ENCODE results near the gene ARID1B. TPM values are rescaled to one million over a fixed set of nuclear protein-coding genes. Genes with fewer than 3 reads are reported as not detected.

Gene ARID1B
- total RNA-seq, 1 experiment from 2014 or later, result 35.6 TPM

GRCh38 chr6:156833755-156834154 lies 56.6 kb downstream of the ARID1B start:
- H3K79me2 ChIP-seq (ENCODE audit: insufficient read depth, low read length), result peaks cover 48% of the 10 kb centered on the region
- no TSS peak for BruUV-seq (replicated peaks)

GRCh38 chr6:156839129-156839528 lies 62.0 kb downstream of the ARID1B start:
- Histone ChIP-seq H3K9ac (ENCODE audit: low read length) (no peak overlapping the region), H2AFZ (ENCODE audit: low read depth, low read length, poor library complexity, severe bottlenecking) (no peak overlapping the region), H4K20me1 (ENCODE audit: insufficient read depth) (no peaks in the 10 kb centered on the region), H3K27ac (ENCODE audit: low read depth, low read length) (no peak overlapping the region), H3K79me2 (ENCODE audit: insufficient read depth, low read length) (peaks cover 59% of the 10 kb centered on the region), H3K9me2 (ENCODE audit: insufficient read depth) (no peaks in the 10 kb centered on the region), H3K4me1 (ENCODE audit: control insufficient read depth in 1 of 2, insufficient read depth in 2 of 2, low read length in 2 of 2) (no peaks in the 10 kb centered on the region), H3K36me3 (ENCODE audit: control insufficient read depth in 1 of 2, insufficient read depth in 2 of 2, low read length in 2 of 2) (no peaks in the 10 kb centered on the region), H3K4me3 (replicated peaks in 1 of 2; ENCODE audit: low read depth in 1 of 2, low read length in 2 of 2) (no peak overlapping the region), H3K27me3 (ENCODE audit: insufficient read depth, low read length) (no peaks in the 10 kb centered on the region), H3K4me2 (ENCODE audit: low read length) (no peak overlapping the region), H3K9me3 (ENCODE audit: control insufficient read depth in 1 of 2, insufficient read depth in 1 of 2, low read depth in 1 of 2, low read length in 2 of 2) (no peaks in the 10 kb centered on the region)
- ATAC-seq (no peak), DNase-seq (ENCODE audit: low read depth, low spot score) (no peak)
- CTCF ChIA-PET, result no interaction called here
- intact Hi-C loops (cut with micrococcal nuclease), result no loop called here
- RAD21 ChIA-PET (ENCODE audit: low non-redundant PET in 1 of 2, low total read pairs in 2 of 2, uncharacterized antibody in 2 of 2, unreplicated experiment in 2 of 2), result no interaction called here
- TF ChIP-seq SRF (IDR thresholded peaks at IDR 0.05; ENCODE audit: low read depth) (no peak), ELF1 (IDR thresholded peaks at IDR 0.05; ENCODE audit: borderline replicate concordance, low read depth) (no peak)
- no TSS peak for BruUV-seq (replicated peaks)
- POLR2A ChIA-PET, result no interaction called here

More at GRCh38 chr6:156833755-156834154, 56.6 kb downstream of the ARID1B start:
- Histone ChIP-seq H3K27ac (ENCODE audit: low read depth, low read length) (no peak overlapping the region), H3K9me2 (ENCODE audit: insufficient read depth) (no peaks in the 10 kb centered on the region), H3K4me1 (ENCODE audit: control insufficient read depth in 1 of 2, insufficient read depth in 2 of 2, low read length in 2 of 2) (peaks cover 2 to 5% of the 10 kb centered on the region in 2 experiments; a peak in 3 of 4 replicates), H3K4me2 (ENCODE audit: low read length) (no peak overlapping the region), H3K9me3 (ENCODE audit: control insufficient read depth in 1 of 2, insufficient read depth in 1 of 2, low read depth in 1 of 2, low read length in 2 of 2) (no peaks in the 10 kb centered on the region), H3K27me3 (ENCODE audit: insufficient read depth, low read length) (no peaks in the 10 kb centered on the region), H2AFZ (ENCODE audit: low read depth, low read length, poor library complexity, severe bottlenecking) (no peak overlapping the region), H3K4me3 (replicated peaks in 1 of 2; ENCODE audit: low read depth in 1 of 2, low read length in 2 of 2) (no peak overlapping the region), H3K36me3 (ENCODE audit: control insufficient read depth in 1 of 2, insufficient read depth in 2 of 2, low read length in 2 of 2) (no peaks in the 10 kb centered on the region), H3K9ac (ENCODE audit: low read length) (no peak overlapping the region), H4K20me1 (ENCODE audit: insufficient read depth) (peaks cover 8% of the 10 kb centered on the region; the same call in 1 of the 2 replicates)
- RAD21 ChIA-PET (ENCODE audit: low non-redundant PET in 1 of 2, low total read pairs in 2 of 2, uncharacterized antibody in 2 of 2, unreplicated experiment in 2 of 2), result no interaction called here
- TF ChIP-seq ELF1 (IDR thresholded peaks at IDR 0.05; ENCODE audit: borderline replicate concordance, low read depth) (no peak), EGR1 (IDR thresholded peaks at IDR 0.05; ENCODE audit: low read depth) (no peak), TCF7L2 (IDR thresholded peaks at IDR 0.05; ENCODE audit: borderline replicate concordance, extremely low read depth, insufficient read depth, insufficient read length) (no peak), SRF (IDR thresholded peaks at IDR 0.05; ENCODE audit: low read depth) (no peak), SP1 (IDR thresholded peaks at IDR 0.05; ENCODE audit: low read depth) (no peak), RAD21 (IDR thresholded peaks at IDR 0.05; ENCODE audit: low read depth) (no peak), ZFX (IDR thresholded peaks at IDR 0.05) (no peak), CBX3 (IDR thresholded peaks at IDR 0.05; ENCODE audit: low read depth) (no peak), JUND (IDR thresholded peaks at IDR 0.05) (no peak)
- intact Hi-C loops (cut with micrococcal nuclease), result no loop called here
- CTCF ChIA-PET, result no interaction called here
- no peak for ATAC-seq
- no peak for DNase-seq (ENCODE audit: low read depth, low spot score)
- POLR2A ChIA-PET, result no interaction called here
